ENCODE data around the gene PGS1.

- TF ChIP-seq POLR2AphosphoS5 (IDR thresholded peaks at IDR 0.05) = peak in 1 of 2 donors; percentile 56
- TF ChIP-seq, protein P1, sequence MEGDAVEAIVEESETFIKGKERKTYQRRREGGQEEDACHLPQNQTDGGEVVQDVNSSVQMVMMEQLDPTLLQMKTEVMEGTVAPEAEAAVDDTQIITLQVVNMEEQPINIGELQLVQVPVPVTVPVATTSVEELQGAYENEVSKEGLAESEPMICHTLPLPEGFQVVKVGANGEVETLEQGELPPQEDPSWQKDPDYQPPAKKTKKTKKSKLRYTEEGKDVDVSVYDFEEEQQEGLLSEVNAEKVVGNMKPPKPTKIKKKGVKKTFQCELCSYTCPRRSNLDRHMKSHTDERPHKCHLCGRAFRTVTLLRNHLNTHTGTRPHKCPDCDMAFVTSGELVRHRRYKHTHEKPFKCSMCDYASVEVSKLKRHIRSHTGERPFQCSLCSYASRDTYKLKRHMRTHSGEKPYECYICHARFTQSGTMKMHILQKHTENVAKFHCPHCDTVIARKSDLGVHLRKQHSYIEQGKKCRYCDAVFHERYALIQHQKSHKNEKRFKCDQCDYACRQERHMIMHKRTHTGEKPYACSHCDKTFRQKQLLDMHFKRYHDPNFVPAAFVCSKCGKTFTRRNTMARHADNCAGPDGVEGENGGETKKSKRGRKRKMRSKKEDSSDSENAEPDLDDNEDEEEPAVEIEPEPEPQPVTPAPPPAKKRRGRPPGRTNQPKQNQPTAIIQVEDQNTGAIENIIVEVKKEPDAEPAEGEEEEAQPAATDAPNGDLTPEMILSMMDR (IDR thresholded peaks at IDR 0.05) = no peak
Measured at GRCh38 chr17:78343543-78344201, 34.8 kb upstream of the PGS1 start.

All from esophagus muscularis mucosa (tissue), 3 donors.